GM20000 (cell line): ENCODE results near the gene KDF1.

Experiments
- DNase-seq: peaks from one replicate; pipeline ENCODE4 v3.0.0; 2012; ENCODE audit warnings: low spot score
- TF ChIP-seq, protein P1 (sequence below): IDR thresholded peaks from 2 replicates; pipeline ENCODE4 v1.5.1; 2012; ENCODE audit warnings: mild to moderate bottlenecking, control low read depth; ENCODE audit errors: extremely low read depth, missing control alignments

Gene KDF1, protein sequence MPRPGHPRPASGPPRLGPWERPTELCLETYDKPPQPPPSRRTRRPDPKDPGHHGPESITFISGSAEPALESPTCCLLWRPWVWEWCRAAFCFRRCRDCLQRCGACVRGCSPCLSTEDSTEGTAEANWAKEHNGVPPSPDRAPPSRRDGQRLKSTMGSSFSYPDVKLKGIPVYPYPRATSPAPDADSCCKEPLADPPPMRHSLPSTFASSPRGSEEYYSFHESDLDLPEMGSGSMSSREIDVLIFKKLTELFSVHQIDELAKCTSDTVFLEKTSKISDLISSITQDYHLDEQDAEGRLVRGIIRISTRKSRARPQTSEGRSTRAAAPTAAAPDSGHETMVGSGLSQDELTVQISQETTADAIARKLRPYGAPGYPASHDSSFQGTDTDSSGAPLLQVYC

DNA sequence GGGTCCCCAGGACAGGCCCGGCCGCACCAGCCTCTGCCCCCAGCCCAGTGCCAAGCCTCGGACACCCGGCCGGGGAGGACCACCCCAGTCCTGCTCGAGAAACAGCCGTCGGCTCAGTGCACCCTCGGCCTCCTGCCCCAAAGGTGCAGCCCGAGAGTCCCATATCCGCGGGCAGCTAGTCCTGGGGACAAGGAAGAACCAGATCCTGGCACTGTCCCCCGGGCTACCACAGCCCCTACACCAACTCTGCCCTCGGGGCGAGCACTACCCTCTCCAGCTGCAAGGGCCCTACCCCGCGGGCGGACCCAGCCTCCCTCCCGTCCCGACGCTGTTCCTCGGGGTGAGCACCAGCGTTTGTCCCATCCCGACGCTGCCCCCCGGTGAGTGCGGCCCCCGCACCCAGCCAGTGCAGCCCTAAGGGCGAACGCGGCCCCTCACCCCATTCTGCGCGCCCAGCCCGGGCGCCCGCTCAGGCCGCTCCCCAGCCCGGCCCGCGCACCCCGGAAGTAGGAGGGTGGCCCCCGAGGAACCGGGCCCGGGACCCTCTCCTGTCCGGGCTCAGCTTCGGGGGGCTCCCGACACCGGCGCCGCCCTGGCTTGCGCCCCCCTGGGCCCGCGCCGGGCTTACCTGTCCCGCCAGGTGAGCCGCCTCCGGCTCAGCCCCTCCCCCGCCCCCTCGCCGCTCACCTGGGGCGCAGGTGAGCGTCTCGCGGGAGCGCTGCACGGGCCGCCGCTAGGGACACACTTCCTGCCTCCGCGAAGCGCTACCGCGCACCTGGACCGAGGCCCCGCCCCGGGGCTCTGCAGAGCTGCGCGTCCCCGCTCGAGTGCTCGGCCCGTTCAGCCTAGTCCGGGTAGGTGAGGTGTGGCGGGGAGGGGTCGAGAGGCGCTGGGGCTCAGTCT, at the start of gene KDF1:
Gene KDF1, minus strand, starts transcription at position 747 of the 903 bp plus-strand sequence. CDS start 8,088 bp downstream, outside the sequence.
- TF ChIP-seq, protein P1, sequence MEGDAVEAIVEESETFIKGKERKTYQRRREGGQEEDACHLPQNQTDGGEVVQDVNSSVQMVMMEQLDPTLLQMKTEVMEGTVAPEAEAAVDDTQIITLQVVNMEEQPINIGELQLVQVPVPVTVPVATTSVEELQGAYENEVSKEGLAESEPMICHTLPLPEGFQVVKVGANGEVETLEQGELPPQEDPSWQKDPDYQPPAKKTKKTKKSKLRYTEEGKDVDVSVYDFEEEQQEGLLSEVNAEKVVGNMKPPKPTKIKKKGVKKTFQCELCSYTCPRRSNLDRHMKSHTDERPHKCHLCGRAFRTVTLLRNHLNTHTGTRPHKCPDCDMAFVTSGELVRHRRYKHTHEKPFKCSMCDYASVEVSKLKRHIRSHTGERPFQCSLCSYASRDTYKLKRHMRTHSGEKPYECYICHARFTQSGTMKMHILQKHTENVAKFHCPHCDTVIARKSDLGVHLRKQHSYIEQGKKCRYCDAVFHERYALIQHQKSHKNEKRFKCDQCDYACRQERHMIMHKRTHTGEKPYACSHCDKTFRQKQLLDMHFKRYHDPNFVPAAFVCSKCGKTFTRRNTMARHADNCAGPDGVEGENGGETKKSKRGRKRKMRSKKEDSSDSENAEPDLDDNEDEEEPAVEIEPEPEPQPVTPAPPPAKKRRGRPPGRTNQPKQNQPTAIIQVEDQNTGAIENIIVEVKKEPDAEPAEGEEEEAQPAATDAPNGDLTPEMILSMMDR, result no peak
- DNase-seq, result no peak

DNA sequence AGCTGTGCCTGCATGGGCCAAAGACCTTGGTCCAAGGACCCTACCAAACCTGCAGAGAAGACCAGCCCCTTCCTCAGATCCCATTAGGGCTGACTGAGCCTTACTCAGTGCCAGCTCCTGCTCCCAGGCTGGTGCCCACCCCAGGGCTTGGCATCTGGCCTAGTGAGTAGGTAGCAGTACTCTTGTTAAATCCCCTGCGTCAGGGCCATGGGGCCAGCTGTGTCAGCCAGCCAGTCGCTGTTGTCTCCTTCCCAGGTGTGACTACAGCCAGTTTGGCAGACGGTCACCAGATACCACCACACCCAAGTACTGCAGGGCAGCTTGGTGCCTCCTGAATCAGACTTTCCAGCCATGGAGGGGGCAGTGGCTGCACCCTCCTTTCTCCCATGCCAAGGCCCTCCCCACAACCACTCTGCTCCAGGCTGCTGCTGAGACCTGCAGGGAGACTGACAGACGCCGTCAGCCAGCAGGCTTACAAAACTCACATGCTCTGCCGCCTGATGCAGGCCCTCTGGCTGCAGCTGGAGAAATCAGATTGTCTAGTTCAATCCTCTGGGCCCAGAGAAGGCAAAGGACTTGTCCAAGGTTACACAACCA, 49.4 kb upstream of the KDF1 start:
- TF ChIP-seq, protein P1, result no peak
- no peak for DNase-seq

DNA sequence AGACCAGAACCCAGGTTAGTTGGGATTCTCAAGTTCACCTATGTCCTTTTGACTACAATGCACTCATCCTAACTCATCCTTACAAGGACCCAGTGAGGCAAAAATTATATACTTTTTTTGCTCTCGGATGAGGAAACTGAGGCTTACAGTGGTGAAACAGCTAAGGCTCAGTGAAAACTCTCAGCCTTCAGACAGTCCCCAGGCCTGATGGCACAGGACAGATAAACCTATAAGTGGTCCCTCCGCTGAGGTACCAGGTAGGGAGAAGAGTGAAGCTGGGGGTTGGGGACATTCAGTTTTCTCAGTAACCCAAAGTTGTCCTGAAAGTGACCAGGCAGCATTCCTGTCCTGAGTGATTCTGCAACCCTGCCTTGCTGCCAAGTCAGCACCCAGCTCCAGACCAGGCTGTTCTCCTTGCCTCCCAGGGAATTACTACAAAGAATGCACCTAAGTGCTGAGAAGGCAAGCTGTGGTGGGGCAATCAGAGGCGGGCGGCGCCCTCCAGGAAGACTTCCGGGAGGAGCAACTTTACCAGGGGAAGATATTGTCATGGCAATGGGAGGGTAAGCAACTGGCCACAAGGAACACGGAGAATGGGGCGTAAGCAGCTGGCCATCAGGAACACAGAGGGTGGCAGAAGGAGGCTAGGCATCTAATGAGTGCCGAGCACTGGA, 47.8 kb upstream of the KDF1 start:
- no peak for DNase-seq

DNA sequence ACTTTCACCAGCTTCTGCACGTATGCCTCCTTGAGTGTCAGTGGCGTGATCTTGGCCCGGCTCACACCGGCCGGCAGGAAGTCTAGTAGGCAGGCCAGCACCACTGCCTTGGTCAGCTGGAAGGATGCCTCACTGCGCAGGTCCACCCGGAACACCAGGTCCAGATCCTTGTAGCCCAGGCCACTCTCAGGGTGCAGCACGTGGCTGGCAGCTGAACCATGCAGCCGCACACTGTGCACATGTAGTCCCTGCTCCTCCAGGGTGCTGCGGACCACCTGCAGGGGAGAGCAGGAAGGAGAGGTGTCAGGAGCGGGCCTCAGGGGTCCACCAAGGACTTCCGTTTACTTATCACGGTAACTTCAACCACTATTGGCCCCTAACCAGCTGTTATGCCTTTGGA, 46.4 kb upstream of the KDF1 start:
- TF ChIP-seq, protein P1, result no peak
- DNase-seq, result no peak

More for the DNA sequence above, 47.8 kb upstream of the KDF1 start:
- TF ChIP-seq, protein P1, result no peak

DNA sequence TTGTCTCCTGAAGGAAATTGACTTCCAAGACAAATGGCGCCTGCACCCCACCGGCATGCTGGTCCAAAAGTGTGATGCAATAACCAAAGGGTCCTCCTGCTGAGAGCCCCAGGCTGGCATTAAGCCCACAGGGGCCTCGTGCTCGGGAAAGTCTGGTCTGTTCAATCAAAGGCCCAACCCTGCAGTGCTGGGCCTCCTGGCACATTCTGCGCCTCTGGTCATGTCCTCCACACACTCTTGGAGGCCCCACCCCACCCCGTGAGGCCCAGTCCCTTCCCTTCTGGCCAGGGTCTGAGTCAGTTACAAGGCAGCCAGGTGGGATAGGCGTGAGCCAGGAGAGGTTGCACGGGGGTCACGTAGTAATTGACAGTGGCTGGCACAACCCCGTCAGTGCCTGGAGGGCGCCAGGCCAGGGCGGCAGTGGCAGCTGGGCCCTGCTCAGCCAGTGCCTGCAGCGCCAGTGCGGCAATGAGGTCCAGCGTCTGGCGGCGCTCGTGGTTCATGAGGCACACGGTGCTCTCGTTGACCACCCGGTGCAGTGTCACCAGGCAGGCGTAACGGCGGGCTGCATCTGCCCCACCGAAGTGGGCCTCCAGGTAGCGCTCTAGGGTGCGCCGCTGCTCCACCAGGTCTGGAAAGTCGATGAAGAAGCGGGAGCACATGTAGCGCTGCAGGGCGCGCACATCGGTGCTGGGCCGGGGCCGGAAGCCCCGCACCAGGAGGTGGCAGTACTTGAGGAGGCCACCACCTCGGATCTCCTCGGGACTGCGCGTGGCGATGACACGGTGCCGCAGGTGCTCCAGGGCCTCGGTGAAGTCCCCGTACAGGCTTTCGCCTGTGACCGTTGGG, 45.6 kb upstream of the KDF1 start:
- TF ChIP-seq, protein P1, result no peak

DNA sequence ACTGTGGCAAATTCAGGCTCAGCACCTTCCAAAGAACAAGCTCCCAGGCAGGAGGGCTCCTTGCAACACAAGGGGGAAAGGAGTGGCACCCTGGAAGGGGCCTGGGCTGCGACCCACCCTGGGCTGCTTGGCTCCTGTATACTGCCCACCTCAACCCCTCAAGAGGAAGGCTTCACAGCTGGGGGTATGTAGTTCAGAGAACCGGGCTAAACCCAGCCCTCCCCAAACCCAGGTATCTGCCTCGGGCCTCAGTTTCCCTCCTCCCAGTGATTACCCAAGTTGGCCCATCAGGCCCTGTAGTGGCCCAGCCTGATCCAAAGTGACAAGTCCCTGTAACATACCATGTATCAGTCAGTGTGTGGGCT, 44.9 kb upstream of the KDF1 start:
- DNase-seq, result no peak
- TF ChIP-seq, protein P1, result no peak

More for the DNA sequence above, 45.6 kb upstream of the KDF1 start:
- DNase-seq, result no peak
